ENCODE measurements around the gene TSPAN31. TPM values are rescaled to one million over a fixed set of nuclear protein-coding genes. Genes with fewer than 3 reads are reported as not detected.
A peak's percentile ranks its signal among the peaks of the same experiment; 100 is the strongest.

The TSPAN31 gene
- total and polyA plus RNA-seq, 3 donors from 2014 or later, result 25.4 to 33.0 (median 30.8) TPM

DNA sequence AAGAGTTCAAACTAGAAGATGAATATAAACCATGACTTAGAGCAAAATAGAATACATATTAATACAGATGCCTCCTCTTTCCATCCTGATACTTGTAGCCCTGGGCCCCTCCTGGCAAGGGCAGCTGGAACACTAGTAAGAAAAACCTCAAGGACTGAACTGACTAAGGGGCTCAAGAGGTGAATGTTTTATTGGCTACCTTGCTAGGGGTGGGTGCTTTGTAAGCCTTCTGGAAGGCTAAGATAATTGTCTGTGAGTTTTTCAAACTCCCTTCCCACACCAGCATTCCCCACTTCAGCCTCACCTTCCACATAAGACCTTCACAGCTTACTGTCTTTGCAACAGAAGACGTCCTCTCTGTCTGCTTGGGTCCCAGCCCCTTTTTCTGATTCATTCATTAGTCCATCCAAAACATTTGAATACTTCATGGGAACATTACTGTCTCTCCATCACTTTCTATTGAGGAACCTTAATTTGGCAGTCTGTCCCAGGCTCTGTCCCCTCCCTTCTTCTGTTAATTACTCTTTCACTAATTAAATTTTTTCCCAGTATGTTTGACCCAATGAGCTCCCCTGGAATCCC is 9.0 kb downstream of the TSPAN31 start:
- TF ChIP-seq, protein P1, sequence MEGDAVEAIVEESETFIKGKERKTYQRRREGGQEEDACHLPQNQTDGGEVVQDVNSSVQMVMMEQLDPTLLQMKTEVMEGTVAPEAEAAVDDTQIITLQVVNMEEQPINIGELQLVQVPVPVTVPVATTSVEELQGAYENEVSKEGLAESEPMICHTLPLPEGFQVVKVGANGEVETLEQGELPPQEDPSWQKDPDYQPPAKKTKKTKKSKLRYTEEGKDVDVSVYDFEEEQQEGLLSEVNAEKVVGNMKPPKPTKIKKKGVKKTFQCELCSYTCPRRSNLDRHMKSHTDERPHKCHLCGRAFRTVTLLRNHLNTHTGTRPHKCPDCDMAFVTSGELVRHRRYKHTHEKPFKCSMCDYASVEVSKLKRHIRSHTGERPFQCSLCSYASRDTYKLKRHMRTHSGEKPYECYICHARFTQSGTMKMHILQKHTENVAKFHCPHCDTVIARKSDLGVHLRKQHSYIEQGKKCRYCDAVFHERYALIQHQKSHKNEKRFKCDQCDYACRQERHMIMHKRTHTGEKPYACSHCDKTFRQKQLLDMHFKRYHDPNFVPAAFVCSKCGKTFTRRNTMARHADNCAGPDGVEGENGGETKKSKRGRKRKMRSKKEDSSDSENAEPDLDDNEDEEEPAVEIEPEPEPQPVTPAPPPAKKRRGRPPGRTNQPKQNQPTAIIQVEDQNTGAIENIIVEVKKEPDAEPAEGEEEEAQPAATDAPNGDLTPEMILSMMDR (IDR thresholded peaks at IDR 0.05), result no peak
- TF ChIP-seq POLR2A (IDR thresholded peaks at IDR 0.05), result no peak

DNA sequence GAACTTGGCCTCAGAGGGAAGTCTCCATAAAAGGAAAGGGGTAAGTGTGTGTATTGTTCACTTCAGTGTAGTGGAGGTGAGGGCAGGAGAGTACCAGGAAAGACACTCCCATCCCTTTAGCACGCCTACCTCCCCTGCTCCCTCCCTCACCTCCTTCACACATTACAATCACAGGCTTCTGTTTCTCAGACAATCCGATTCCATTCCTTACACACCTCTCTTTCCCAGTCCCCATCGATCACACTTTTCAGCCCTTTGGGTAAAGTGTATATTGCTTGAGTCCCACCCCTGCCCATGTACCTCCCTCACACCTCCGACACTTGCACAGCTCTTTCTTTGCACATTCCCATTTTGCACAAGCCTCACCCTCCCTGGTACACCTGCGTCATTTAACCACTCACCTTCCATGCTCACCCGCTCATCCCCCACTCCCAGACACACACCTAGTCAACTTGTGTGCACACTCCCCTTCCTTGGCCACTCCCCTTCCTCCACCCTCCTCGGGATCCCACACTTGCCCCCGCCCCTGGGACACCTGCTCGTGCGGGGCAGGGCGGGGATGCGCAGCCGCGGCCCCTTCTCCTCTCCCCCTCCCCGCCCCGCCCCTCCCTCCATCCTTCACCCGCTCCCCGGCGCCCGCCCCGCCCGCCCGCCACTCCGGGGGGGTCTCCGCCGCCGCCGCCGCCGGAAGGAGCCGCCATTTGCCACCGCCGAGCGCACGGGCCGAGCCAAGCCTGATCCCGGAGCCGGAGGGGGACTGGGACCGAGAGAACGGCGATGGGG is 9.8 kb downstream of the TSPAN31 start, which contains the start of gene MARCHF9:
Gene MARCHF9, plus strand, starts transcription at position 693 of the 783 bp plus-strand sequence. CDS start 426 bp downstream, outside the sequence.
- Histone ChIP-seq H3K27ac (no peak within 1 kb of the TSS), H3K4me3 (peak within 1 kb of the TSS; percentile 70 to 71), H3K36me3 (ENCODE audit: low read depth, missing control alignments) (no peaks in the 10 kb centered on the region), H3K9me3 (no peaks in the 10 kb centered on the region), H3K27me3 (no peaks in the 10 kb centered on the region), H3K4me1 (peaks cover 27% of the 10 kb centered on the region)
- intact Hi-C loops (cut with DNase I; ENCODE audit: low total_unique reads), result no loop called here
- peak; percentile 80 for DNase-seq
- TF ChIP-seq, protein P1 (IDR thresholded peaks at IDR 0.05), result no peak
- TF ChIP-seq POLR2A (IDR thresholded peaks at IDR 0.05), result no peak
- 2% methylated on average over 14 to 17 of the region's 41 CpGs for WGBS, 2 donors

More for the DNA sequence above, 9.0 kb downstream of the TSPAN31 start:
- WGBS, 2 donors, result 0 to 13% methylated on average over 1 of the region's 1 CpG
- H3K27ac ChIP-seq, result no peak overlapping the region
- H3K4me3 ChIP-seq, result no peak overlapping the region
- H3K9me3 ChIP-seq, result no peaks in the 10 kb centered on the region
- intact Hi-C loops (cut with DNase I; ENCODE audit: low total_unique reads), result no loop called here
- no peaks in the 10 kb centered on the region for H3K27me3 ChIP-seq
- H3K36me3 ChIP-seq (ENCODE audit: low read depth, missing control alignments), result peaks cover 2% of the 10 kb centered on the region
- no peak for DNase-seq
- peaks cover 27% of the 10 kb centered on the region for H3K4me1 ChIP-seq

DNA sequence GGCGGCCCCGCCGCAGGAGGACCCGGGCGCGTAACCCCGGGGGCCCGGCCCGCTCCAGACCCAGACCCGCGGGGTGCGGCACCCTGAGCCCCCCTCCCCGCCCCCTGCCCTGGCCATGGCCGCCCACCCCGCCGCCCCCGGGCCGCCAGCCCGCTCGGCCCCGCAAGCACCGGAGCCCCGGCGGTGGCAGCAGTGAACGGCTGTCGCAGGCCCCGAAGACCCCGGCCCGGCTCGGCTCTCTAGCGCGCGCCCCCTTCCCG is 10.3 kb downstream of the TSPAN31 start:
- H3K4me1 ChIP-seq, result peaks cover 27% of the 10 kb centered on the region
- no peak overlapping the region for H3K27ac ChIP-seq
- H3K27me3 ChIP-seq, result no peaks in the 10 kb centered on the region
- no peaks in the 10 kb centered on the region for H3K9me3 ChIP-seq
- intact Hi-C loops (cut with DNase I; ENCODE audit: low total_unique reads), result no loop called here
- H3K4me3 ChIP-seq, result peak overlapping the region; percentile 70 to 71
- no peak for DNase-seq
- WGBS, 2 donors, result 0% methylated on average over 18 of the region's 34 CpGs; no CpG with 5 or more reads in 1 of the 2 donors
- H3K36me3 ChIP-seq (ENCODE audit: low read depth, missing control alignments), result no peaks in the 10 kb centered on the region
- no peak for TF ChIP-seq POLR2A (IDR thresholded peaks at IDR 0.05)
- TF ChIP-seq, protein P1 (IDR thresholded peaks at IDR 0.05), result no peak

DNA sequence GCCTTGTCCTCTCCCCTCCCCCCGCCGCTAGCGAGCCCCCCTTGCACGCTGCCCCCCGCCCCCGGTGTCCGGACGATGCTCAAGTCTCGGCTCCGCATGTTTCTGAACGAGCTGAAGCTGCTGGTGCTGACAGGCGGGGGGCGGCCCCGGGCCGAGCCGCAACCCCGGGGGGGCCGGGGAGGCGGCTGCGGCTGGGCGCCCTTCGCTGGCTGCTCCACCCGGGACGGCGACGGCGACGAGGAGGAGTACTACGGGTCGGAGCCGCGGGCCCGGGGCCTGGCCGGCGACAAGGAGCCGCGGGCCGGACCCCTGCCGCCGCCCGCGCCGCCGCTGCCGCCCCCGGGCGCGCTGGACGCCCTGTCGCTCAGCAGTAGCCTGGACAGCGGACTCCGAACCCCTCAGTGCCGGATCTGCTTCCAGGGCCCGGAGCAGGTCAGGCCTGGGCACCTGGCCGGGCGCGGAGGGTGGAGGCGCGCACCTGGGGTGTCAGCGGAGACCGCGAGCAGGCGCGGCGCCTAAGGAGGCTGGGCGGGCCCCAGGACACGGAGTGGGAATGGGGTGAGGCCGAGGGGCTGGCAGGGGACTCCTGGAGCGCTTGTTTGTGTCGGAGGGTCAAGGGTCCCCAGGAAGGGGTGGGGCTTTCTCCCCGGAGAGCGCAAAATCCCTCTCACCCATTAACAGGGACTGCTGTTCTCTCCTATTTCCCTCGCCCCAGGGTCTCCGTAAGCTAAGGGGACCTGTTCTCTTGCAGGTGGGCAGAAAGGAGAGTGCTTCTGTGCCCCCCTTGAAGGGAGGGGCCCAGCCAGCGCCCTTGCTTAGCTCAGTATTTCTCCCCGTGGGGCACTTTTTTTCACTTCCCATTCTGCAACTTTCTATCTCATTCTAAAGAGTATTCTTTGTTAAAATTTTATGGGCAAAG is 10.9 kb downstream of the TSPAN31 start:
- no peak for DNase-seq
- 2 to 16% methylated on average over 10 to 51 of the region's 76 CpGs for WGBS, 2 donors
- peaks cover 27% of the 10 kb centered on the region for H3K4me1 ChIP-seq

More for the DNA sequence above, 10.9 kb downstream of the TSPAN31 start:
- H3K27ac ChIP-seq, result no peak overlapping the region
- no peak for TF ChIP-seq POLR2A (IDR thresholded peaks at IDR 0.05)
- TF ChIP-seq, protein P1 (IDR thresholded peaks at IDR 0.05), result no peak
- H3K36me3 ChIP-seq (ENCODE audit: low read depth, missing control alignments), result no peaks in the 10 kb centered on the region
- peak overlapping the region; percentile 70 to 71 for H3K4me3 ChIP-seq
- intact Hi-C loops (cut with DNase I; ENCODE audit: low total_unique reads), result no loop called here
- no peaks in the 10 kb centered on the region for H3K27me3 ChIP-seq
- no peaks in the 10 kb centered on the region for H3K9me3 ChIP-seq
